LNCAP (cell line): ENCODE data around the gene CFAP298.

ENCODE experiments used
- TF ChIP-seq, protein P1 (sequence below): fragments of 450-650 bp; IDR thresholded peaks from 2 replicates; pipeline ENCODE4 v1.5.1; 2017; ENCODE audit warnings: mild to moderate bottlenecking

CFAP298 gene

DNA sequence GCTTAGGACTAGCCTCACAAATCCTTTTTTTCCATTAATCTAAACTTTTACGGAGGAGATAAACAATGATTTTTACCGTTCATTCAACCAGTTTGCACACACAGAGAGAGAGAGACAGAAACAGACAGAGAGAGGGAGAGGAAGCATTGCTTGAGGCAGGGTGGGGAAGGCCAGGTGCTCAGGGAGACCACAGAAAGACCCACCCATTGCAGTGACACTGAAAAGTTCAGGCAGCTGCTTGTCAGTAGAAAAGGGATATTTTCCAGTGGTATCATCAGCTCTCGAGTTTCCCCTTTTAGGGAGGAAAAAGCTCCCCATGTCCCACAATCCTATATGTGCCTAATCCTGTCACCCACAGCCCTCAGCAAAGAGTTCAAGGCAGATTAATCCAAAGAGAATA lies 54.1 kb downstream of the CFAP298 start:
- TF ChIP-seq, protein P1, sequence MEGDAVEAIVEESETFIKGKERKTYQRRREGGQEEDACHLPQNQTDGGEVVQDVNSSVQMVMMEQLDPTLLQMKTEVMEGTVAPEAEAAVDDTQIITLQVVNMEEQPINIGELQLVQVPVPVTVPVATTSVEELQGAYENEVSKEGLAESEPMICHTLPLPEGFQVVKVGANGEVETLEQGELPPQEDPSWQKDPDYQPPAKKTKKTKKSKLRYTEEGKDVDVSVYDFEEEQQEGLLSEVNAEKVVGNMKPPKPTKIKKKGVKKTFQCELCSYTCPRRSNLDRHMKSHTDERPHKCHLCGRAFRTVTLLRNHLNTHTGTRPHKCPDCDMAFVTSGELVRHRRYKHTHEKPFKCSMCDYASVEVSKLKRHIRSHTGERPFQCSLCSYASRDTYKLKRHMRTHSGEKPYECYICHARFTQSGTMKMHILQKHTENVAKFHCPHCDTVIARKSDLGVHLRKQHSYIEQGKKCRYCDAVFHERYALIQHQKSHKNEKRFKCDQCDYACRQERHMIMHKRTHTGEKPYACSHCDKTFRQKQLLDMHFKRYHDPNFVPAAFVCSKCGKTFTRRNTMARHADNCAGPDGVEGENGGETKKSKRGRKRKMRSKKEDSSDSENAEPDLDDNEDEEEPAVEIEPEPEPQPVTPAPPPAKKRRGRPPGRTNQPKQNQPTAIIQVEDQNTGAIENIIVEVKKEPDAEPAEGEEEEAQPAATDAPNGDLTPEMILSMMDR: no peak

DNA sequence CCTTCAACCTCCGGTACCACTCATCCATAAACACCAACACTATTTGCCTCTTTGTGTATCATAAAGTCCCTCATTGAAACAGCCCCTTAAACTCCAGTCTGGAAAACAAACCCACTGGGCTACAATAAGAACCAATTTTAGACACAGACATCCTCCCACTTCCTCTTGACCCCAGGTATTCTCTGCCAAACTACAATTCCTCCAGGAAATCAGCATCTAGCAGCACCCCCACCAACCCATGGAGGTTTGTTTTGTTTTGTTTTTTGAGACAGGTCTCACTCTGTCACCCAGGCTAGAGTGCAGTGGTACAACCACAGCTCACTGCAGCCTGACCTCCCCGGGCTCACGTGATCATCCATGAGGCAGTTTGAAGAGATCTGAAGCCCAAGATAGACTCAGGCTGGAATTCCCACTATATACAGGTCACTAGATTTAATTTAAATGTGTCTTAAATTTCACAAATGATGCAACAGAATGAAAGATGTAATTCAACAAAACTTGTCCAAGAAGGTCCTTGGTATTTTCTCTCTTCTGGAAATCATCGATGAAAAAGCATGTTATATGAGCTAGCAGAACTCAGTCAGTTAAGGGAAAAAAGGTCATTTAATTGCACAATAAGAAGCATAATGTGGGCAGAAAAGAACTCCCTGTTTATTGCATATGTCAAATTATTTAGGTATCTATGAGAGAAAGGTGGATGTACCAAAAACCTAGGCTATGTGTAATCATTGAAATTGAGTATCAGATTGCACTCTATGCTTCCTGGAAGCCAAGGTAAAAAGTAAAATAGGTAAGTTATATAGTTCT lies 57.1 kb downstream of the CFAP298 start:
- TF ChIP-seq, protein P1: no peak

DNA sequence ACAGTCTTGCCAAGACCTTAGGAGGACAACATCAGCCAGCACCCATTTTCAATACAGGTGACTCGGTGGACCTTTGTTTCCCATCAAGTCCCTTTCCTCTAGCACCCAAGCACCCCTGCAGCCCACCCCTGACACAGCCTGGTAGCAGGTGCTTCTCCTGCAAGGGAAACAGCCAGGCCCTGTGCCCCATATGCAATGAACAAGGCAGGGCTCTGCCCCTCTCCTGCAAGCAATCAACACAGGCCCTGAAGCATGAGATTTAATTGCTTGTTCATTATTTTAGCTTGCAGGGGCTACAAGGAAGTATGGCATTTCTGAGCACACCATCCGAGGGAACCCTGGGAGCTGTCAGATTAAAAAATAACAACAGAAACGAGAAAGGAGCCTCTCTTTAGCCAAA lies 62.3 kb downstream of the CFAP298 start:
- TF ChIP-seq, protein P1: no peak

DNA sequence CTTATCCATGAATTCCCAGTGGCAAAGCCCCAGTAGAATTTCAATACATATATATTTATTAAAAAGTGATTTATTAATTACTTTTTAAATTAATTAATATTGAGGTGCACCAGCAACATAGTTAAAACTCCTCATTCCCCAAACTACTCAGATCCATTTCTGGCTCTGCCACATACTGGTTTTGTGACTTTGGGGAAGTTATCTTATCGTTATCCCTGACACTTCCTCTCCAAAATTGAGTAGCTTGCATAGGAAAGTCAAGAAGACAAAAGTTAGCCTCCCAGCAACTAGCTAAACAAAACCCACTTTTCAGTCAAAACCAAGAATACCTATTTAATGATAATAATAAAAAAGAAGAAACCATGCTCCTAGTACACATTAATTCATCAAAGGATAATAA lies 62.7 kb downstream of the CFAP298 start:
- TF ChIP-seq, protein P1: no peak
